Body of pancreas (tissue), 4 donors: ENCODE data around the gene RAD51B.

Experiments used
- CTCF ChIP-seq, 7 experiments: fragments of 450-650 bp in 4 of 7; fragments of 200-600 bp in 3 of 7; sonication (generic) in 3 of 7; IDR thresholded peaks; one replicate each; pipeline ENCODE4 v1.5.1; 2016 to 2019; ENCODE audit warnings: antibody characterized with exemption in 7 of 7
- POLR2A ChIP-seq, 3 donors: fragments of 450-650 bp; IDR thresholded peaks; one replicate each; pipeline ENCODE4 v1.6.1; 2016; ENCODE audit warnings: antibody characterized with exemption in 3 of 3, mild to moderate bottlenecking in 2 of 3

- no peak for TF ChIP-seq CTCF (IDR thresholded peaks at IDR 0.05)
- TF ChIP-seq POLR2A (IDR thresholded peaks at IDR 0.05), result no peak
Observed at GRCh38 chr14:68282479-68283377, 463.1 kb downstream of the RAD51B start.
